Measurements from ENCODE around the gene ZPBP2.
"Not testable (repeated sequence)": the region's sequence is repeated elsewhere in the genome, so short reads cannot be mapped to it uniquely, and the experiment has no call there.

Gene ZPBP2

DNA sequence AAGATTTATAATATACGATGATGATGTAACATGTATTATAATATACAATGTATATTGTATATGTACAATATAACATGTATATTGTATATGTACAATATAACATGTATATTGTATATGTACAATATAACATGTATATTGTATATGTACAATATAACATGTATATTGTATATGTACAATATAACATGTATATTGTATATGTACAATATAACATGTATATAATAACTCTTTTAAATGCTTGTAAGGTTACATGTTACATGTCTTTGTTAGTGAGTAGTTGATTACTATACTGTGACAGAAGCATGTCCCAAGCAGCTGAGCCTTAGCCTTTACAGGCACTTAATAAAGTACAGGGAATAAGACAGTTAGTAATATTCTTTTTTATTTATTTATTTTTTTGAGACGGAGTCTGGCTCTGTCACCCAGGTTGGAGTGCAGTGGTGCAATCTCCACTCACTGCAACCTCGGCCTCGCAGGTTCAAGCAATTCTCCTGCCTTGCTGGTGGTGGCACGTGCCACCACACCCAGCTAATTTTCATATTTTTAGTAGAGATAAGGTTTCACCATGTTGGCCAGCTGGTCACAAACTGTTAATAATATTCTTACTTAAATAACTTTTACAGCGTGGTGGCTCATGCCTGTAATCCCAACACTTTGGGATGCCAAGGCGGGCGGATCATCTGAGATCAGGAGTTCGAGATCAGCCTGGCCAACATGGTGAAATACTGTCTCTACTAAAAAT, 11.9 kb upstream of the ZPBP2 start:
- not testable (repeated sequence) for DNase-seq

- no peak for DNase-seq
Observed at GRCh38 chr17:39861235-39861634, 6.8 kb upstream of the ZPBP2 start.

DNA sequence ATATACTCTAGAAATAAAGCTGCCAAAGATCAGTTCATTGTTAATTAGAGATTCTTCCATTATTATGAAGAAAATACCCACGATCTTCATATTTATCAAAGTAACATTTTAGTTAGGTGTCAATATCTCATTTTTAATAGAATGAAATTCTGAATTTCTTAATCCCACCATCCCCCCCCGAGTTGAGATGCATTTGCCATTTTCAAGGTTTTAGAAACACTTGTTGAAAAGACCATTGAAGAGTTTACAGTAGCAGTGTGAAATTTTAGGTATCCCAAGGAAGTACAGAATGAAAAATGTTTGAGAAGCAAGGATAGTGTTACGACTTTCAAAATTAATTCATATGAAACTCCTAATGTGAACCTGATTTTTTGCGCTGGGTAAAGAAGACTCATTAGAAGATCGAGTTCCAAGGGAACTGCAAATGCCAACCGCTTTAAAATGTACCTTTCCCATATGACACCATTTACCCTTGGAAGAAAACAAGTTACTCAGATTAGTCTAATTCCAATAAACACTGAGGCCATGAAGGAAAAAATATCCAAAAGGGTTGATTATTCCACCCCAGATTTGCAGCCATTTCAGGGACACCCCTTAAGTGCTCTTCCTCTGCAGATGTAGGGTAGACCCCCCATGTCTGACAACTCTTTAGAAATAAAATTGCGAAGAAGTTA, 4.6 kb upstream of the ZPBP2 start:
- no peak for DNase-seq

GRCh38 chr17:39863918-39864746, 3.9 kb upstream of the ZPBP2 start, which contains the start of gene IKZF3:
Gene IKZF3, minus strand, starts transcription at chr17:39864312. Its CDS starts 186 bp downstream, at chr17:39864126.
- DNase-seq = peak; percentile 75

- no peak for DNase-seq
Observed at GRCh38 chr17:39866013-39866730, 1.8 kb upstream of the ZPBP2 start.

DNA sequence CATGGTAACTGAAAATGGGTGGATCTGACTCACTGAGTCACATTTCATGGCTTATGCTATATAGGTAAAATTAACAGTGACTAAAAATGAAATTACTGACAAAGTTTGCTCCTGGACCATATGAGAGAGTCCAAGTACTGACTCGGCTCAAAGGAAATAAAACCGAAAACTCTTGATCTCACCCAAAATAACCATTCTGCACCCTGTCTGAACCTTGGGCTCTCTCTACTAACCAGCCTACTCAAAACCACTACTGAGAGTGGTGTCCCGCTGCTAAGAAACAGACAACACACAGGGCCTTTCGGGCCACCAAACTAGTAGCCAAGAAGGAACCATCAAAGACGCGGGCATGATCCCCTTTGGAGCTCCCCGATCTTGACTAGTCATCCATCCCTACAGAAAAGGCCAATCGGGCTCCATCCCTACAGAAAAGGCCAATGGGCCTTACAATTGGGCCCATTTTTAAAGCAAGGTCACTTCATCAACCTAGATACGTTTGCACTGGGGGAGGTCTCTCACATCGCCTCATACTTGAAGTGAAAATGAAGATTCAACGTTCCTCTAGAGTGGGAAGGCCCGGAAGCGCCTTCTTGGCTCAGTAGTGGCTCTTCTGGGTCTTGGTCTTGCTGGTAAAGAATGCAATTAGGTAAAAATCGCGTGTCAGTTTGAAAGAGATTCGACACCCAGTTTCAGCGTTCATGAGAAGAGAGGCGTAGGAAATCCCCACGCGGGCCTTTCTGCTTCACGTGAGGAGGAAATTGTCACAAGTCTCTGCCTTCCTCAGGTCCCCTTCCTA, 720 bp upstream of the ZPBP2 start:
- peak; percentile 57 for DNase-seq

DNA sequence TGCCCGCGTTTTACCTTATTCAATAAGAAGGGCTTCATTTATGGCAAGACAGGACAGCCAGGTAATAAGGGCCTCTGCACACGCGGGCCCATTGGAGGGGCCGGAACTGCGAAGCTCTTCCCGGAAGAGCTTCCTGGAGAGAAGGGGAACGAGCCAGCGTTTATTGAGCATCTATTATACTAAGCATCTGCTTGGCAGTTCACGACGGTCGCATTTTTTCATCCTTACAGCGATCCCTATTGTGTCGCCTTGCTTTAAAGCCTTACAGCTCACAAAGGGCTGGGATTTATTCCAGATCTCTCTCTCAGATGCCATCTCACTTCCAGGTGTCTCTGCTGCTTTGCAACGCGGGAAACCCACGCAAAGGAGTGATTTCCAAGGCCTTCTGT, 546 bp downstream of the ZPBP2 start:
- no peak for DNase-seq

DNA sequence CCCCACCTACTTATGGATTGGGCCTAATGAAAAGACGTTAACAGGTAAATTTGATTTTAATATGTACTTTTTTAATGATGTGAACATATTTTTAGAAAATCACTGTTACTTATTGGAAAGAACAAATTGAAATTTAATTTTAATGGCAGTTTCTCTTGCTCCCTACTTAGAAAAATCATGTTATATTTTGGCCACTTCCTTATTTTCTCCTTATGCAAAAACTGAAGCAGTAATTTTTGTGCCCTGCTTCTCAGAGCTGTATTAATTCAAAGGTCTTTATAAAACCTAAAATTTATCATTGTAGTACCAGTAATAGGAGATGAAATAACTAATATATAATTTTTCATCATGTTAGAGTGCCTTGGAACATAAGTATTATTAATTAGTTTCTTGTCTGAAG, 2.8 kb downstream of the ZPBP2 start:
- DNase-seq = no peak

DNA sequence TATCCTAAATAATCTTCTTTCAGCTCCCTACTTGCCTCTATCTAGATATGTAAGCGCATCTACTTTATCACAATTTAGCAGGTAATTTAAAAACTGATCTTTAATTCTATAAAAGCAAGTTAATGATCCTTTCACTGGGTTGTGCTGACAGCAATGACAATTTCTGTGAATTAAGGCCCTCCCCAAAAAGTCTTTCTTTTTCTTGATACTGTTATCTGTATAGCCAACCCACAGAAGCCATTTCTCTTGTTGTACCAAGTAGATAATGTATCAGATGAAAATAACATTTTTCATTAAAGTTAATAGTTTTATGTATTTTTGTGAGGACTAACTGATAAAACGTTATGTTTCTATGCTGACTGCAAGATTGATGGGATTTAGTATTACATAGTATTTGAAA, 3.8 kb downstream of the ZPBP2 start:
- DNase-seq = no peak

- no peak for DNase-seq
Observed at GRCh38 chr17:39872751-39873150, 4.7 kb downstream of the ZPBP2 start.

GRCh38 chr17:39886102-39886501, 18.1 kb downstream of the ZPBP2 start:
- DNase-seq = not testable (repeated sequence)

DNA sequence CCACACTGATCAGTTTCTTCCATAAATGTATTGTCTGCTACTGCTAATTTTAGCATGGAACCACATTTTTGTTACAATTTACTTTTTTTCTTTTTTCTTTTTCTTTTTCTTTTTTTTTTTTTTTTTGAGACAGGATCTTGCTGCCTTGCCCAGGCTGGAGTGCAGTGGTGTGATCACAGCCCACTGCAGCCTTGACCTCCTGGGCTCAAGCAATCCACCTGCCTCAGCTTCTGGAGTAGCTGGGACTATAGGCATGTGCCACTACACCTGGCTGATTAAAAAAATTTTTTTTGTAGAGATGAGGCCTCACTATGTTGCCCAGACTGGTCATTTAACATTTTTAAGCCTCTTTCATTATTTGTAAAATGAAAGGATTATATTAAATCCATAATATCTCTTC, 19.1 kb downstream of the ZPBP2 start:
- DNase-seq = no peak

DNA sequence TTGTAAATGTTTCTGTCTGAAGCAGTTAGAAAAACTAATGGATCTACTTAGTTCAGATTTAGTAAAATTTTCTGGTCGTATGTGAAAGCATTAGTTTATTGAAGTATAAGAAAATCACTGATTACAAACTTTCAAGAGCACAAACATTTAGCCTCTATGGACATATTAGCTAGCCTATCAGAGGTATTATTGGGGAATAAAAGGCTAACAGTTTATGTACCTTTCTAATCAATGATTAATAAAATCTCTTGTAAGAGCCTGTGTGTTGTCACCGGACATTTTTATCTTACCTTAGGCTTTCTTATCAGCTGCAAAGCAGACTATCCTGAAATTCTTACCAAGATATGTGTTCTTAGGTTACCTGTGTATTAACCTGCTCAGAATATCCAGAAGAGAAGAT, 21.2 kb downstream of the ZPBP2 start:
- no peak for DNase-seq

DNA sequence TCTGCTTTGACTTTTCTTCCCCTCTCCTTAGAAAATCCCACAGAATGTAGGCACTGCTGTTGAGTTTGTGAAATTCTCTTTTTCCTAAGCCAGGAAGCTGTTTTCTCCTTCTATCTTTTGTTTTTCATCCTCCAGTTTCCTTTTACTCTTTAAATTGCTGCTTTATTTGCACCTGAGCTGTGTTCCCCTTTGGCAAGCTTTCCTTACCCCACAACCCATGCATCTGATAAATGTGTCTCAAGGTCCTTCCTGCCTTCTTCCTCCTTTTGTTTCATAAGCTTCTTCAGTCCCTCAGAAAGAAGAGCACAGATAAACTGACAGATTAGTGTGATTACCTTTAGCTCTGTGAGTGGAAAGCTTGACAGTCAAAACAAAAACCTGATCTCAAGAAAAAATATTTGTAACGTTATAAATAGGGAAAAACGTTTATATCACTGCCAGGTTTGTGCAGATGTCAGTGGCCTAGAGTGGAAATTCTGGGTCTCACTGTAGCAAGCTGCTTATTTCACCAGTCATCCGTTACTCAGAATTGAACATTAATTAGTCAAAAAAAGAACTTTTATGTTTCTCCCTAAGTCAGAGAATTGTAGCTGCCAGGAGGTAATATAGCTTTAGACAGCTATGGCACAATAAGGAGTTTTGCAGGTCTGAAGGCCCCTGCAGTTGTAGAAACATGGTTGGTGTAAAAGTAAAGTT, 26.8 kb downstream of the ZPBP2 start:
- DNase-seq = no peak

- no peak for DNase-seq
Observed at GRCh38 chr17:39898088-39898487, 30.1 kb downstream of the ZPBP2 start.

GRCh38 chr17:39899215-39899614, 31.2 kb downstream of the ZPBP2 start:
- no peak for DNase-seq

GRCh38 chr17:39902027-39902426, 34.0 kb downstream of the ZPBP2 start:
- DNase-seq = not testable (repeated sequence)

DNA sequence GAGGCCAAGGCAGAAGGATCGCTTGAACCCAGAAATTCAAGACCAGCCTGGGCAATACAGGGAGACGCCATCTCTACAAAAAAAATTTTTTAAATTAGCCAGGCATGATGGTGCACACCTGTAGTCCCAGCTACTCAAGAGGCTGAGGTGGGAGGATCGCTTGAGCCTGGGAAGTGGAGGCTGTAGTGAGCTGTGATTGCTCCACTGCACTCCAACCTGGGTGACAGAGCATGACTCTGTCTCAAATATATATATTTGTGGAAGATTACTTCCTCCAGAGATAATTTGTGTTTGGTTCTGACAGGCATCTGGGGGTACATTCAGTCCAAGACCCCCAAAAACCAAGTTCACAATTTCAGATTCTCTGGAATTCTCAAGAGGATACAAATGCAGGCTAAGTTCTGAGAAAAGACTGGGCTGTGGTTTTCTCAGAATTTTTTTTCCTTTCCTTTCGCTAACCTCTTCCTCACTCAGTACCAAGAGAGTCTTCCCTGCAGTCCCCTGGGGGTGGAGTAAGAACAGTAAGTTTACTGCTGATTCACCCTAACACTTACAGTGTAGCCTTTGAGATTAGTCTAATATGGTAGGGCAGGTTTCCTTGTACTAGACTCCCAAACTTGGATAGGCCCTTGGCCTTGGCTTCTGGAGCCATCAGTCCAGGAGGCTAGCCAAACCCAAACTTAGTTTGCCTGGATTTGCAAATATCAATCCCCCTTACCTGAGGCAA, 35.3 kb downstream of the ZPBP2 start:
- DNase-seq = no peak

DNA sequence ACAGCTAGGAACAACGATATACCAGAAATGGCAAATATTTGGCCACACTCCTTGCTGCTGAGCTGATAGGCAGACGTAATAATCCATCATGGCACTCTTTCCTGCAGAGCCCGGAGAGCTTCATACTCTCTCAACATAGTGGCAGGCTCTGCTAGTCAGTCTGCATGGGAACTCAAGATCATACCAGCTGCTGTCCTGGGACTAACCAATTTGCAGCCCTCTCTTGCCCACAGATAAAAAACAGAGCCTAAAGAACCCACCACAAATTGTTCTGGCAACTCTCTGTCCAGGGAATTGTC, 36.9 kb downstream of the ZPBP2 start:
- DNase-seq = no peak

GRCh38 chr17:39908789-39909352, 40.9 kb downstream of the ZPBP2 start:
- no peak for DNase-seq

- no peak for DNase-seq
Observed at GRCh38 chr17:39913989-39914388, 46.0 kb downstream of the ZPBP2 start.
